Endothelial cell of umbilical vein (primary cell): Measurements from ENCODE around the gene NPAS4.

ENCODE experiments used
- CTCF ChIP-seq, 2 donors: IDR thresholded peaks; 1 replicate in 1 of 2; 2 replicates in 1 of 2; pipeline ENCODE4 v1.5.1; 2011; ENCODE audit warnings: low read length in 2 of 2, mild to moderate bottlenecking in 2 of 2, moderate library complexity in 2 of 2, control low read depth in 1 of 2, inconsistent platforms in 1 of 2, low read depth in 1 of 2; ENCODE audit not compliant: insufficient read depth in 1 of 2; ENCODE audit errors: extremely low read depth in 1 of 2
- EZH2 ChIP-seq: IDR thresholded peaks from 2 replicates; pipeline ENCODE4 v1.6.1; 2012; ENCODE audit warnings: borderline replicate concordance, low read depth, mild to moderate bottlenecking, moderate library complexity, low read length, inconsistent platforms; ENCODE audit not compliant: severe bottlenecking
- POLR2A ChIP-seq: IDR thresholded peaks from 2 replicates; pipeline ENCODE4 v1.6.1; 2012; ENCODE audit warnings: low read depth, mild to moderate bottlenecking, control low read depth, low read length
- POLR2AphosphoS5 ChIP-seq: IDR thresholded peaks from 2 replicates; pipeline ENCODE4 v1.6.1; 2012; ENCODE audit warnings: low read depth, mild to moderate bottlenecking, control low read depth, low read length, moderate library complexity; ENCODE audit not compliant: insufficient read depth

- TF ChIP-seq CTCF (IDR thresholded peaks at IDR 0.05; ENCODE audit: extremely low read depth in 1 of 2, insufficient read depth in 1 of 2, low read depth in 1 of 2, low read length in 2 of 2): no peak
- no peak for TF ChIP-seq POLR2AphosphoS5
- no peak for TF ChIP-seq EZH2
- no peak for TF ChIP-seq POLR2A
Observed at GRCh38 chr11:66410191-66410590, 10.6 kb upstream of the NPAS4 start.
